Raji (cell line): ENCODE results near the gene BCAS3.

Source experiments
- POLR2A ChIP-seq: IDR thresholded peaks from 2 replicates; pipeline ENCODE4 v1.6.1; 2011; ENCODE audit warnings: low read depth, low read length, control low read depth; ENCODE audit not compliant: insufficient read depth

The BCAS3 gene

GRCh38 chr17:61066062-61066461 is 388.4 kb downstream of the BCAS3 start:
- TF ChIP-seq POLR2A, result no peak

GRCh38 chr17:61070649-61071048 is 393.0 kb downstream of the BCAS3 start:
- TF ChIP-seq POLR2A, result no peak

- no peak for TF ChIP-seq POLR2A
These were observed 395.0 kb downstream of the BCAS3 start for GRCh38 chr17:61072648-61073047.

GRCh38 chr17:61073131-61073530 is 395.5 kb downstream of the BCAS3 start:
- TF ChIP-seq POLR2A, result no peak

GRCh38 chr17:61073799-61074513 is 396.3 kb downstream of the BCAS3 start:
- TF ChIP-seq POLR2A, result no peak

- TF ChIP-seq POLR2A, result no peak
These were observed 398.3 kb downstream of the BCAS3 start for GRCh38 chr17:61075988-61076387.

- no peak for TF ChIP-seq POLR2A
These were observed 399.0 kb downstream of the BCAS3 start for GRCh38 chr17:61076621-61077031.

GRCh38 chr17:61081959-61082358 is 404.3 kb downstream of the BCAS3 start:
- no peak for TF ChIP-seq POLR2A

GRCh38 chr17:61084260-61084659 is 406.6 kb downstream of the BCAS3 start:
- TF ChIP-seq POLR2A, result no peak

- no peak for TF ChIP-seq POLR2A
These were observed 409.4 kb downstream of the BCAS3 start for GRCh38 chr17:61087024-61087423.

- TF ChIP-seq POLR2A, result no peak
These were observed 410.9 kb downstream of the BCAS3 start for GRCh38 chr17:61088556-61088955.

- no peak for TF ChIP-seq POLR2A
These were observed 413.4 kb downstream of the BCAS3 start for GRCh38 chr17:61091096-61091495.

- TF ChIP-seq POLR2A, result no peak
These were observed 420.1 kb downstream of the BCAS3 start for GRCh38 chr17:61097781-61098180.

- no peak for TF ChIP-seq POLR2A
These were observed 428.7 kb downstream of the BCAS3 start for GRCh38 chr17:61106354-61106753.

GRCh38 chr17:61116577-61116976 is 438.9 kb downstream of the BCAS3 start:
- TF ChIP-seq POLR2A, result no peak

- TF ChIP-seq POLR2A, result no peak
These were observed 440.3 kb downstream of the BCAS3 start for GRCh38 chr17:61117983-61118382.

GRCh38 chr17:61118871-61119270 is 441.2 kb downstream of the BCAS3 start:
- no peak for TF ChIP-seq POLR2A

- no peak for TF ChIP-seq POLR2A
These were observed 444.8 kb downstream of the BCAS3 start for GRCh38 chr17:61122326-61122913.

- no peak for TF ChIP-seq POLR2A
These were observed 446.9 kb downstream of the BCAS3 start for GRCh38 chr17:61124562-61124961.
